ENCODE data around the gene NSMCE3. TPM values are rescaled to one million over a fixed set of nuclear protein-coding genes. Genes with fewer than 3 reads are reported as not detected.

Gene NSMCE3
- total RNA-seq, 1 experiment from 2014 or later, result 8.0 TPM

DNA sequence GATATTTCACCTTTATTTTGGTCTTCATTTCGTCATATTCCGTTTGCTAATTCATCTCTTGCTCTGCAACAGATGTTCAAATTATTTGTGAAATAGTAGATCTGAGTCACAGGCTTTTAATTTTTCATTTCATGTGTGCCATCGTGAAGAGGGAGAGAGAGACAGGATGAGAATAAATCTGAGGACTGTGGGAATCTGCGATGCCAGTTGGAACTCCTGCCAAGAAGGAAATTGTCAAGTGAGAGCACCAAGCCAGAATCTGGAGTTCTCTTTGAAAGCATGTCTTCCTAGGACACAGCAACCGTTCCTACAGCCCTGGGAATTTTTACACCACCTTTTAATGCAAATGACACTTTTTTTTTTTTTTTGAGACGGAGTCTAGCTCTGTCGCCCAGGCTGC is 48.8 kb downstream of the NSMCE3 start:
- CTCF ChIA-PET, result no interaction called here

GRCh38 chr15:29216955-29217354 is 52.7 kb downstream of the NSMCE3 start:
- Histone ChIP-seq H3K9ac (ENCODE audit: low read length) (no peak overlapping the region), H3K4me2 (ENCODE audit: low read length) (no peak overlapping the region), H3K27me3 (ENCODE audit: low read length) (peaks cover 49% of the 10 kb centered on the region), H4K20me1 (ENCODE audit: low read length) (no peaks in the 10 kb centered on the region), H3K4me3 (ENCODE audit: low read length) (no peak overlapping the region), H3K9me2 (replicated peaks; ENCODE audit: low read length) (no peaks in the 10 kb centered on the region), H2AFZ (ENCODE audit: low read length) (no peak overlapping the region), H3K4me1 (ENCODE audit: insufficient read depth, low read length) (no peaks in the 10 kb centered on the region), H3K9me3 (ENCODE audit: low read length) (no peaks in the 10 kb centered on the region), H3K27ac (ENCODE audit: low read length) (no peak overlapping the region), H3F3A (ENCODE audit: low read length, unreplicated experiment) (no peaks in the 10 kb centered on the region), H3K79me2 (ENCODE audit: low read length) (no peaks in the 10 kb centered on the region), H3K36me3 (ENCODE audit: low read depth, low read length) (no peaks in the 10 kb centered on the region)
- BruUV-seq (replicated peaks), result no TSS peak
- ATAC-seq, result no peak
- no peak for DNase-seq
- TF ChIP-seq EZH2 (IDR thresholded peaks at IDR 0.05; ENCODE audit: low read length, unreplicated experiment) (no peak), EZH2phosphoT487 (IDR thresholded peaks at IDR 0.05; ENCODE audit: borderline replicate concordance, low read length) (no peak)
- TF ChIP-seq, protein P1, sequence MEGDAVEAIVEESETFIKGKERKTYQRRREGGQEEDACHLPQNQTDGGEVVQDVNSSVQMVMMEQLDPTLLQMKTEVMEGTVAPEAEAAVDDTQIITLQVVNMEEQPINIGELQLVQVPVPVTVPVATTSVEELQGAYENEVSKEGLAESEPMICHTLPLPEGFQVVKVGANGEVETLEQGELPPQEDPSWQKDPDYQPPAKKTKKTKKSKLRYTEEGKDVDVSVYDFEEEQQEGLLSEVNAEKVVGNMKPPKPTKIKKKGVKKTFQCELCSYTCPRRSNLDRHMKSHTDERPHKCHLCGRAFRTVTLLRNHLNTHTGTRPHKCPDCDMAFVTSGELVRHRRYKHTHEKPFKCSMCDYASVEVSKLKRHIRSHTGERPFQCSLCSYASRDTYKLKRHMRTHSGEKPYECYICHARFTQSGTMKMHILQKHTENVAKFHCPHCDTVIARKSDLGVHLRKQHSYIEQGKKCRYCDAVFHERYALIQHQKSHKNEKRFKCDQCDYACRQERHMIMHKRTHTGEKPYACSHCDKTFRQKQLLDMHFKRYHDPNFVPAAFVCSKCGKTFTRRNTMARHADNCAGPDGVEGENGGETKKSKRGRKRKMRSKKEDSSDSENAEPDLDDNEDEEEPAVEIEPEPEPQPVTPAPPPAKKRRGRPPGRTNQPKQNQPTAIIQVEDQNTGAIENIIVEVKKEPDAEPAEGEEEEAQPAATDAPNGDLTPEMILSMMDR (conservative IDR thresholded peaks at IDR 0.05; ENCODE audit: low read depth, low read length), result no peak
- intact Hi-C loops (cut with micrococcal nuclease), result no loop called here
- CTCF ChIA-PET, result no interaction called here
- POLR2A ChIA-PET (ENCODE audit: unreplicated experiment), result no interaction called here

More for the DNA sequence above, 48.8 kb downstream of the NSMCE3 start:
- Histone ChIP-seq H3F3A (ENCODE audit: low read length, unreplicated experiment) (no peaks in the 10 kb centered on the region), H4K20me1 (ENCODE audit: low read length) (no peaks in the 10 kb centered on the region), H3K36me3 (ENCODE audit: low read depth, low read length) (no peaks in the 10 kb centered on the region), H3K4me1 (ENCODE audit: insufficient read depth, low read length) (no peaks in the 10 kb centered on the region), H3K9me2 (replicated peaks; ENCODE audit: low read length) (no peaks in the 10 kb centered on the region), H2AFZ (ENCODE audit: low read length) (no peak overlapping the region), H3K9ac (ENCODE audit: low read length) (no peak overlapping the region), H3K4me2 (ENCODE audit: low read length) (no peak overlapping the region), H3K27me3 (ENCODE audit: low read length) (peaks cover 67% of the 10 kb centered on the region), H3K9me3 (ENCODE audit: low read length) (no peaks in the 10 kb centered on the region), H3K79me2 (ENCODE audit: low read length) (no peaks in the 10 kb centered on the region), H3K27ac (ENCODE audit: low read length) (no peak overlapping the region), H3K4me3 (ENCODE audit: low read length) (no peak overlapping the region)
- no TSS peak for BruUV-seq (replicated peaks)
- ATAC-seq (no peak), DNase-seq (no peak)
- POLR2A ChIA-PET (ENCODE audit: unreplicated experiment), result no interaction called here
- TF ChIP-seq EZH2phosphoT487 (IDR thresholded peaks at IDR 0.05; ENCODE audit: borderline replicate concordance, low read length) (no peak), EZH2 (IDR thresholded peaks at IDR 0.05; ENCODE audit: low read length, unreplicated experiment) (no peak)
- TF ChIP-seq, protein P1 (conservative IDR thresholded peaks at IDR 0.05; ENCODE audit: low read depth, low read length), result no peak
- intact Hi-C loops (cut with micrococcal nuclease), result no loop called here
